Dedifferentiated amniotic fluid mesenchymal stem cell (primary cell): Measurements from ENCODE around the gene PNLIPRP1.

Source experiments
- DNase-seq: peaks from one replicate; pipeline ENCODE4 v3.0.0-alpha.2; 2016; ENCODE audit errors: extremely low spot score

The PNLIPRP1 gene

DNA sequence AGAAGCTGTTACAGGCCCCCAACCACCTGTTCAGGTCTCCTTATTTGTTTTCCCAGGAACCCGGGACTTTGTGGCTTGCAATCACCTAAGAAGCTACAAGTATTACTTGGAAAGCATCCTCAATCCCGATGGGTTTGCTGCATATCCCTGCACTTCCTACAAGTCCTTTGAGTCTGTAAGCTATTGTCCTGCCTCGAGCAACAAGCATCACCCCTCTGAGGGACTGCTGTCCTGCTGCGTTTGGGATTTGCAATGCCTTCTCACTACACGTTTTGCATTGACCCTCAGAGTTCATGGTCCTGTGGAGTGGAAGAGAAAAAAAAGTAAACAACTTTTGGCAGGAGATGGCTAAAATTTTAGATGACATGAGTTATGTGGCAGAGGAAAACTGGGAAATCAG lies 9.2 kb downstream of the PNLIPRP1 start:
- DNase-seq, result no peak

- no peak for DNase-seq
These were observed 12.1 kb downstream of the PNLIPRP1 start for GRCh38 chr10:116602648-116603400.

- no peak for DNase-seq
These were observed 15.3 kb downstream of the PNLIPRP1 start for GRCh38 chr10:116606061-116606483.

DNA sequence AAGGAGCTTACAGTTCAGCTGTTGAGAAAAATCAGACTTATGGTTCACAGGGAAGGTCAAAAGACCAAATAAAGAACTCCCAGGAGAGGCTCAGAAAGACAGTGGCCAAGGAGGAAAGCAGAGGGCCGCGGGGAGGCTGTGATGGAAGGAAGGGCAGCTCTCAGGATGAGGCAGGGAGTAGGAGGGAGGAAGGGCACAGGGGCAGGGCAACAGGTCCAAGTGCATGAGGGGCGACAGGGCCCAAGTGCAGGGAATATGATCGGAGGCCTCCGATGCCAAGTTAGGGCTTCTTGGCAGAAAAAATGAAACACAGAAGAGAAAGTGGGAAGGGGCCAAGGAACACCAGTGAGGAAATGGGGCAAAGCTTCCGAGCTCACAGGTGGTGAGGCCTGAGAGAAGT lies 16.6 kb downstream of the PNLIPRP1 start:
- no peak for DNase-seq

DNA sequence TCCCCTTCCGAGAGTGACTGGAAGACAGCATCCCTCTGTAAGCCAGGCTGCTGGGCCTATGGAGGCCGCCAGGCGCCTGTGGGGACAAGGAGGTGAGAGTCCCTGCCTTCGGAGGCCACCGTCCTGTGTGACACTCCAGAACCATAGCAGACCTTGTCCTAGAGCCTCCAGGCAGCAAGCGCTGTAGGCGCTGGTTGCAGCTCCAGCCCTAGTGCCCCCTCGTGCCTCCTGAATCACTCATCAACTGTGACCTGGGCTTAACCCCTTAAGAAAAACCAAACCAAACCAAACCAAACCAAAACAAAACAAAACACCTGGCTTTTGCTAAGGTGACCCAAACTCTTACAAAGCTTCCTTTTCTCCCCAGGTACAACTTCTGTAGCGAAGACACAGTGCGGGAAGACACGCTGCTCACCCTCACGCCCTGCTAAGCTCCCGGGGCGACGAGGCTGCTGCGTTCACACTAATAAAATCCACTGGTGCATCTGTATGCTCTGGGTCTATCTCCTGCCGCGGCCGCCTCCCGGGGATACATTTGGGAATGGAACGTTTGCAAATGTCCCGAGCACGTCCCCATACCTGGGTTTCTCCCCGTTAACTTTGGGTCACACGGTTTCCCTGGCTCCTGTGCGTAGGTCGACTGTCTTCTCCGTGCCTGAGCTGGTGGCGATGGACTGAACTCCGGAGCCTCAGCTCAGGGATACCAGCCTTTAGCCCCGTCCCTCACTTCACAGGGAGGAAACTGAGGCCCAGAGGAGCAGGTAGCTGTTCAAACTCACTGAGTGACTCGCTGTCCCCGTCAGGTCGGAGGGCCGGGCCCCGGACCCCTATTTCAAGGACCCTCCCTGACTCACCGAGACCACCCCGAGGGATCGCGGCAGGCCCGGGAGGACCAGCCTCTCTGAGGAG lies 18.2 kb downstream of the PNLIPRP1 start:
- DNase-seq, result no peak

DNA sequence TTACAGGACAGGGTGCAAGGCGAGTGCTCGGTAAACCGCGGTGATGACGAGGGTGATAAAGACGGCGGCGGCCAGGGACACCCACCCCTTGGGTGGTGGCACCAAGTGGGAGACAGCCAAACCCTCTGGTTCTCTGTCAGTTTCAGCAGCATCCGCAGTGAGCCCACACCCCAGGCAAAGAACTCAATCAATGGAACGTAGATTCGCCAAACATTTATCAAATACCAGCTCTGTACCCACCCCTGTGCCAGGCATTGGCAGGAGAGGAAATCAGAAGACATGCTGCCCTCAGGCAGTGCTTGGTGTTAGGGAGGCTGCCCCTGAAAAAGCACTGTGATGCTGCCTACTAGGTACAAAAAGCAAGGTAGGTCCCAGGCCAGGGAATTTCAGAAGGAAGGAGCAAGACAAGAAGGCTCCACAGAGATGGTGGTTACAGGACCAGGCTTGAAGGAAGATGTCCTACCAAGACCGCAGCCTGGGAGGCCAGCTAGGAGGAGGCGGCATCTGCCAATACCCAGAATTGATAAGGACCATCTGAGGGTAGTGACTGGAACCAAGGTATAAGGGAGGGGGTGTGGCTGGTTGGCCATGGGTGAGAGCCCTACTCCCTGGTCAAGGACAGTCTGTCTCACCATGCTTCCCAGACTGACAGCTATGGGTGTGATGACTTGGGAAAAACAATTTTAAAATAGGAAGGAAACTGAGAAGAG lies 19.8 kb downstream of the PNLIPRP1 start:
- DNase-seq, result no peak

- DNase-seq, result no peak
These were observed 20.4 kb downstream of the PNLIPRP1 start for GRCh38 chr10:116611153-116611545.

GRCh38 chr10:116612107-116612769 lies 21.5 kb downstream of the PNLIPRP1 start:
- no peak for DNase-seq

DNA sequence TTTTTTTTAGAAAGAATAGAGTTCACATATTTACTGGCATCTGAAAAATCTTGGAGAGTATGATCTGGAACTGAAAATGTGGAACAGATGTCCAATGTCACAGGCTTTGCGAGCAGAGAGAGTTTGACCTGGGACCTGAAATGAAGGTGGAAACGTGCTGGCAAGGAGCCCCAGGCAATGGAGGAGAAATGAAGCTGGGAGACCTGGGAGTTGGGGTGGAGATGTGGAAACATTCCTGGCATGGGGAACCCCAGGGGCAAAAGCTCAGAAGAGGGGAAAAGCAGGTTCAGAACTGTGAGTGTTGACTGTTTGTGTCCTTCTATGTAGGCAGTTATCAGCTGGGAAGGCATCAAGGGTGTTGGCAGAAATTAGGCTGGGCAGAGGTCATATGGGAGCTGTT lies 22.7 kb downstream of the PNLIPRP1 start:
- DNase-seq, result no peak

DNA sequence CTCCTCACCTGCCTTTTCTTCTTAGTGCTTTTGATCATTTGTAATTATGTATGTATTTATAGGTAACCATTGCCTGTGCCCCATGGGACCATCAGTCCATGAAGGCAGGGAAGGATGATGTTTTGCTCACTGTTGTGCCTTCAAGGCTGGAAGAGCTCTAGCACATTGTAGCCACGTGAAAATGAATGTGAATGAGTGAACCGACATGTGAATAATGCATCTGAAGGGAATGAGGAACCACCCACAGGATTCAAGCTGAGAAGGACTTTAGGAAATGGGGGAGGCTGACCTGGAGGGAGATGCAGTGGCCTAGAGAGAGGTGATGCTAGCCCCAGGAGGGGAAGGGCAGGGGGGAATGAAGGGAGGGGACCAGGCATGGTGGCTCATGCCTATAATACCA lies 24.0 kb downstream of the PNLIPRP1 start:
- DNase-seq, result no peak

GRCh38 chr10:116615199-116615776 lies 24.5 kb downstream of the PNLIPRP1 start:
- no peak for DNase-seq

DNA sequence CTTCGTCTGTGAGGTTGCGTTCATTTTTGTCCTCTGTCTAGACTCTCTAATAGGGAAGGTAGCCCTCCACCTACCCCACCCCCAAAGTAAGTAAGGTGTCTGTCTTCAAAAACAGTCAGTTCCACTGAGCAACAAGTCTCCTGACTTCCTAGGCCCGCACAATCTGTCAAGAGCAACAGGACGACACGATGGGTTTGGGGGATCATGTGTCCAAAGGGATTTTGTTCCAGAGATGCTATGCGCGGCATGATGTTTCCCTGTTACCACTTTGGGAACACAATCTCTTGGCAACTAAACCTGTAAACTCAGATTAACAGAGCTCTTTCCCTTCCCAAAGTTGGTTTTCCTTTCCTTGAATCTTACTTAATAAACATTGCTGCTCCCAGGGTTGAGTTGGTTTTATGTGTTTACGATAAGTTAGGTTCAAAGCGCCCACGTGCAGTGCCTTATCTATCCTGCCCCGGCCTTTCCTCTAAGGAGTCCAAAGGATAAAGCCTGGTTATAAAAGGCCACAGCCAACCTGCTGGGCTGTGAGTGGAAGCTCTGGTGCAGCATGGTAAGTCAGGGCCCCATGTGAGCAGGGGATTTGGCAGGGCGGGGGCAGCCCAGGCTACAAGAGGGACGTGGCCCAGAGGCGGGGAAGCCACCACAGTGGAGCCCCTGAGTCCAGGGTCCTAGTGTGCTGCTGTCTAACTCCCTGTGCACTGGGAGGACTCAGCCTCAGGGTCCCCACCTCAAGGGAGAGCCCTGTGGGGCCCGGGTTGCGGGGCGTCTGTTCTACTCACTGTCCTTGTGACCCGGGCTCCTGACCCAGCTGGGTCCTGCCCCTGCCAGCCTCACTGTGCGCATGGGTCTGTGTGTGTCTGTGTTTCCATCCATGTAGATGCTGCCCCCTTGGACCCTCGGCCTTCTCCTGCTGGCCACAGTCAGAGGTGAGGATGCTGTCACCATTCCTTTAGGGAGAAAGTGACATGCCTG lies 30.0 kb downstream of the PNLIPRP1 start, which contains the start of gene PNLIPRP2:
PNLIPRP2 (plus strand) TSS at position 531 of the 978 bp plus-strand sequence.
- no peak for DNase-seq

DNA sequence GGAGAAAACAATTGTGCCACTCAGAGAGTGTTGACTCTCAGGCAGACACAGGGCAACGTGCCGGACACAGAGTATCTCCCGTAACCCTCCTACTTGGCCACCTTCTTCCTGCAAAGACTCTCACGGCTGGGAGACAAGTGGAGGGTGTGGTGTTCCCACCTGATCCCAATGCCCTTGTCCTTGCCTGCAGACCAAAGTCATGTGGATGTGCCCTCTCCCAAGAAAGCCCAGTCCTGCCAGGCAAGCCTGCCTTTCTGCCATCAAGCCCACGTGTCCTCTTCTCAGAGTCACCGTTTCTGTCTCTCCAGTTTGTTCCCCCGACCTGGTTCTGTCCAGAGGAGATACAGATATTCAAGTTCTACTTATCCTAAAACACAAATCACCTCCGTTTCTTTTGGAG lies 30.7 kb downstream of the PNLIPRP1 start:
- no peak for DNase-seq

DNA sequence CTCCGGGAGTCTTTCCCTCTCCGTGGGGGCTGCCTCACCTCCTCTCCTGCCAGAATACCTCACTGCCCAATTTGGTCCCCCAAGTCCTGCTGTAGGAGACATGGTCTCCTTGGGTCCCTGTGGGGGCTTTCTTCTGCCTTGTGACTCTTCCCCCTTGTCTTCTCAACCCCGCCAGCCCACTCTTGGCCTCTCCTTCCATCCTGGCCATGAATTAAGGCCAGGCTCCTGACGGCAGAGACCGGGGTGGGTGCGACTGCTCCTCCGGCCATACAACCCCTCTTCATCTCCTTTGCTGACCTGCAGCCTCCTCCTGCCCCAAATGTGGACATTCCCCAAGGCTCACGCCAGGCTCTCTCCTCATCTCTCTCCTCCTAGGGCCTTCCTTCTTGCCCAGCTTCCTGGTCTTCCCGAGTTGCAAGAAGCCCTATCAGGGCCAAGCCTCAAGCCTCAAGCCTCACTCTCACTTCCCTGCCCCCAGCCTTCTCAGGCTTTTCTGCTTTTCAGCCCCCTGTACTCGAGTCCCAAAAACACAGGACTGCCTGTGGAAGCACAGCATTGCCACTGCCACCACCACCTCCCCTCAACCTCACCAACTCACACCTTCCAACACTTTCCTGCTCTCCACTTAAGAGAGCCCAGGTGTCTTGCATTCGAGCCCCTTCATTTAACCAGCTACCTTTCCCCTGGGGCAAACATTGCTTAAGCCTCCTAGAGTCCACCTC lies 31.3 kb downstream of the PNLIPRP1 start:
- DNase-seq, result no peak

GRCh38 chr10:116625845-116626244 lies 35.1 kb downstream of the PNLIPRP1 start:
- no peak for DNase-seq

DNA sequence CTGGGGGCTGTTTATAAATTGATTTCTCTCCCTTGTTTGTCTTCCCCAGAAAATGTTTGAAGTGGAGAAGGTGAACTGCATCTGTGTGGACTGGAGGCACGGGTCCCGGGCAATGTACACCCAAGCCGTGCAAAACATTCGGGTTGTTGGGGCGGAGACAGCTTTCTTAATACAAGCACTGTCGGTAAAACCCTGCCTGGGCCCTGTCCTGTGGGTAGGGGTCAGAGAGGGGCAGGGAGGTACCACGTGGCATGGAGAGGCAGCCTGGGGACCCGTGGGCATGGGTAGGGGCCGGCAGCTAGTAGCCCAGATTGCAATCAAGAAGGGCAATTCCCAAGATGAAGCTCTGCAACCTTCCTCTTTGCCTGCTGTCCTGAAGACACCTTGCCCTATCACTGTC lies 36.1 kb downstream of the PNLIPRP1 start:
- no peak for DNase-seq

GRCh38 chr10:116627386-116627933 lies 36.7 kb downstream of the PNLIPRP1 start:
- DNase-seq, result no peak

DNA sequence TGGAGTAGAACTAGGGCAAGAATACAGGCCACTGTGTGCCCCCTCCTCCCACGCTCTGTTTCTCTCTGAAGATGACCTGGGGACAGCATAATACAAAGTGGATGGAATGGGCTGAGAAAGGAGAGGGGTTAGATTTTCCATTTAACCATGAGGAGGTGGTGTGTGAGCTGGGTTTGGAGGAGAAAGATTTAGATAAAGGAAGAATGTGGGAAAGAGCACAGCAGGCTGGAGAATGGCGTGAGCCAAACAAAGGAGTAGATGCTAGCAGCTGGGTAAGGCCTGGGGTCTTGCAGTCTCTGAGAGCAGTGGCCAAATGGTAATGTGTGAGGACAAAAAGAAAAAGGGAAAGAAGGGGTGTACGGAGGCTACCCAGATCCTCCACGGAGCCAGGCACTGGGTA lies 38.6 kb downstream of the PNLIPRP1 start:
- DNase-seq, result no peak

DNA sequence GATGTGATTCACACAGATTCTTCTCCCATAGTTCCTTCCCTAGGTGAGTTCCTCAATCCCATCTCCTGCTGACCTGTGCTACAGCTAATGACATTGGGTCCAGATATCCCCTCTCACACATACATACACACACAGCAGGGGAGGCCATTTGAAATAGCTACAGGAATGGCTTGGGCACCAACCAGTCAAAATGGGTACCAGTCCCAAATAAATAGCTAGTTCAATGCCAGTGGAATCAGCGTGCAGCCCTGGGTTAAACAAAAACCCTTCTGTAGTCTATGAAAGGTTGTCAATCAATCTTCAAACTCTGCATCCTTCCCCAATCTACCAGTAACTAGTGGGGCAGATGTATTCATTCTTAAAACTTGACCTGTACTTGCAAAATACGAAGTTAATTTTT lies 39.3 kb downstream of the PNLIPRP1 start:
- DNase-seq, result no peak
